ENCODE measurements around the gene NKX3-2. TPM values are rescaled to one million over a fixed set of nuclear protein-coding genes. Genes with fewer than 3 reads are reported as not detected.

NKX3-2 gene
- total and polyA plus RNA-seq, 9 of the 15 experiments (the other 6 are each of a cell fraction or from before 2014, with no cell fraction given): 0.03 to 0.81 (median 0.27) TPM; not detected in 1

GRCh38 chr4:13544606-13545393, 492 bp upstream of the NKX3-2 start (continued):
- TF ChIP-seq E2F8 (IDR thresholded peaks at IDR 0.05; ENCODE audit: low read depth, partially characterized antibody) (no peak), THRA (IDR thresholded peaks at IDR 0.05) (no peak), ZNF217 (CRISPR knock-in tag; IDR thresholded peaks at IDR 0.05) (no peak), ZNF75A (CRISPR knock-in tag; IDR thresholded peaks at IDR 0.05) (no peak), RBM17 (IDR thresholded peaks at IDR 0.05; ENCODE audit: borderline replicate concordance, low read depth, low read length) (no peak), ZNF324 (CRISPR knock-in tag; IDR thresholded peaks at IDR 0.05) (no peak), FOXK2 (conservative IDR thresholded peaks at IDR 0.05 in 1 of 2, IDR thresholded peaks at IDR 0.05 in 1 of 2; ENCODE audit: low read depth in 2 of 2) (no peak), RBFOX2 (IDR thresholded peaks at IDR 0.05; ENCODE audit: low read depth, low read length) (peak; percentile 78), E2F6 (IDR thresholded peaks at IDR 0.05; ENCODE audit: borderline replicate concordance in 1 of 2, extremely low read depth in 1 of 2, insufficient read depth in 1 of 2, insufficient read length in 1 of 2, low read depth in 1 of 2, low read length in 1 of 2, poor library complexity in 1 of 2, severe bottlenecking in 1 of 2) (peak; percentile 88 to 89), ESRRA (IDR thresholded peaks at IDR 0.05; ENCODE audit: borderline replicate concordance, low read depth) (no peak), FOXJ2 (tag; IDR thresholded peaks at IDR 0.05) (peak; percentile 60; the same call in 1 of the 2 replicates)
- TF ChIP-seq, protein P1, sequence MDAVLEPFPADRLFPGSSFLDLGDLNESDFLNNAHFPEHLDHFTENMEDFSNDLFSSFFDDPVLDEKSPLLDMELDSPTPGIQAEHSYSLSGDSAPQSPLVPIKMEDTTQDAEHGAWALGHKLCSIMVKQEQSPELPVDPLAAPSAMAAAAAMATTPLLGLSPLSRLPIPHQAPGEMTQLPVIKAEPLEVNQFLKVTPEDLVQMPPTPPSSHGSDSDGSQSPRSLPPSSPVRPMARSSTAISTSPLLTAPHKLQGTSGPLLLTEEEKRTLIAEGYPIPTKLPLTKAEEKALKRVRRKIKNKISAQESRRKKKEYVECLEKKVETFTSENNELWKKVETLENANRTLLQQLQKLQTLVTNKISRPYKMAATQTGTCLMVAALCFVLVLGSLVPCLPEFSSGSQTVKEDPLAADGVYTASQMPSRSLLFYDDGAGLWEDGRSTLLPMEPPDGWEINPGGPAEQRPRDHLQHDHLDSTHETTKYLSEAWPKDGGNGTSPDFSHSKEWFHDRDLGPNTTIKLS (IDR thresholded peaks at IDR 0.05; ENCODE audit: borderline replicate concordance, low read depth): peak; percentile 70; the same call in 1 of the 2 replicates
